Astrocyte (in vitro differentiated cells and primary cell): ENCODE measurements around the gene LILRB5. TPM values are rescaled to one million over a fixed set of nuclear protein-coding genes. Genes with fewer than 3 reads are reported as not detected.

ENCODE experiments used
- DNase-seq: peaks from one replicate; pipeline ENCODE4 v3.0.0-alpha.2; 2010; ENCODE audit warnings: low read depth
- FAIRE-seq: peaks from 2 replicates; lab custom pipeline; 2011; peaks lifted over from hg19 to GRCh38; lab: Jason Lieb, UNC
- H2AFZ ChIP-seq: 2 replicates; pipeline ENCODE4 v1.6.0; 2012; ENCODE audit warnings: low read depth, low read length, inconsistent platforms
- H3K27ac ChIP-seq: 2 replicates; pipeline ENCODE4 v1.5.1; 2011; ENCODE audit warnings: low read depth, low read length, inconsistent platforms
- H3K27me3 ChIP-seq: 2 replicates; pipeline ENCODE4 v1.6.0; 2011; ENCODE audit warnings: low read length, inconsistent platforms; ENCODE audit not compliant: insufficient read depth
- H3K36me3 ChIP-seq: 2 replicates; pipeline ENCODE4 v1.5.1; 2011; ENCODE audit warnings: low read length, inconsistent platforms; ENCODE audit not compliant: insufficient read depth
- H3K4me1 ChIP-seq: 2 replicates; pipeline ENCODE4 v1.5.1; 2011; ENCODE audit warnings: low read length, inconsistent platforms; ENCODE audit not compliant: insufficient read depth
- H3K4me2 ChIP-seq: 2 replicates; pipeline ENCODE4 v1.6.0; 2012; ENCODE audit warnings: low read length, inconsistent platforms
- H3K4me3 ChIP-seq: 2 replicates; pipeline ENCODE4 v1.5.1; 2011; ENCODE audit warnings: low read depth, mild to moderate bottlenecking, low read length, inconsistent platforms; ENCODE audit not compliant: insufficient read depth
- H3K79me2 ChIP-seq: 2 replicates; pipeline ENCODE4 v1.6.0; 2012; ENCODE audit warnings: mild to moderate bottlenecking, low read length, inconsistent platforms; ENCODE audit not compliant: insufficient read depth
- H3K9ac ChIP-seq: 2 replicates; pipeline ENCODE4 v1.6.0; 2012; ENCODE audit warnings: mild to moderate bottlenecking, low read length, inconsistent platforms
- H3K9me3 ChIP-seq: 2 replicates; pipeline ENCODE4 v1.5.1; 2012; ENCODE audit warnings: low read depth, mild to moderate bottlenecking, low read length, inconsistent platforms; ENCODE audit not compliant: insufficient read depth
- H4K20me1 ChIP-seq: 2 replicates; pipeline ENCODE4 v1.6.0; 2012; ENCODE audit warnings: low read length, inconsistent platforms; ENCODE audit not compliant: insufficient read depth
- H3K27ac Mint-ChIP-seq: one replicate; pipeline ENCODE4 v1.8.0; 2021; ENCODE audit warnings: mild to moderate bottlenecking, mixed read lengths; ENCODE audit not compliant: unreplicated experiment
- H3K27me3 Mint-ChIP-seq: one replicate; pipeline ENCODE4 v1.8.0; 2021; ENCODE audit warnings: low read depth, mixed read lengths; ENCODE audit not compliant: unreplicated experiment
- H3K36me3 Mint-ChIP-seq: one replicate; pipeline ENCODE4 v1.8.0; 2021; ENCODE audit warnings: low read depth, mixed read lengths; ENCODE audit not compliant: unreplicated experiment
- H3K4me1 Mint-ChIP-seq: one replicate; pipeline ENCODE4 v1.8.0; 2021; ENCODE audit warnings: low read depth, mixed read lengths; ENCODE audit not compliant: unreplicated experiment
- H3K4me3 Mint-ChIP-seq: one replicate; pipeline ENCODE4 v1.8.0; 2021; ENCODE audit warnings: mild to moderate bottlenecking, moderate library complexity, mixed read lengths; ENCODE audit not compliant: unreplicated experiment
- H3K9me3 Mint-ChIP-seq: one replicate; pipeline ENCODE4 v1.8.0; 2021; ENCODE audit warnings: mild to moderate bottlenecking, mixed read lengths; ENCODE audit not compliant: unreplicated experiment
- EZH2 ChIP-seq: IDR thresholded peaks from 2 replicates; pipeline ENCODE4 v1.6.1; 2012; ENCODE audit warnings: mild to moderate bottlenecking, low read length, inconsistent platforms; ENCODE audit not compliant: insufficient read depth
- total RNA-seq: library from RNA; stranded (reverse); gene quantifications from 2 replicates; pipeline ENCODE4 v1.2.1, GENCODE V29; 2021
- TF ChIP-seq, protein P1 (sequence below): IDR thresholded peaks from 2 replicates; pipeline ENCODE4 v1.5.1; 2011; ENCODE audit warnings: low read depth, mild to moderate bottlenecking, inconsistent platforms, low read length, moderate library complexity; ENCODE audit not compliant: insufficient read depth

Gene LILRB5
- total RNA-seq, 1 donor from 2014 or later = not detected

DNA sequence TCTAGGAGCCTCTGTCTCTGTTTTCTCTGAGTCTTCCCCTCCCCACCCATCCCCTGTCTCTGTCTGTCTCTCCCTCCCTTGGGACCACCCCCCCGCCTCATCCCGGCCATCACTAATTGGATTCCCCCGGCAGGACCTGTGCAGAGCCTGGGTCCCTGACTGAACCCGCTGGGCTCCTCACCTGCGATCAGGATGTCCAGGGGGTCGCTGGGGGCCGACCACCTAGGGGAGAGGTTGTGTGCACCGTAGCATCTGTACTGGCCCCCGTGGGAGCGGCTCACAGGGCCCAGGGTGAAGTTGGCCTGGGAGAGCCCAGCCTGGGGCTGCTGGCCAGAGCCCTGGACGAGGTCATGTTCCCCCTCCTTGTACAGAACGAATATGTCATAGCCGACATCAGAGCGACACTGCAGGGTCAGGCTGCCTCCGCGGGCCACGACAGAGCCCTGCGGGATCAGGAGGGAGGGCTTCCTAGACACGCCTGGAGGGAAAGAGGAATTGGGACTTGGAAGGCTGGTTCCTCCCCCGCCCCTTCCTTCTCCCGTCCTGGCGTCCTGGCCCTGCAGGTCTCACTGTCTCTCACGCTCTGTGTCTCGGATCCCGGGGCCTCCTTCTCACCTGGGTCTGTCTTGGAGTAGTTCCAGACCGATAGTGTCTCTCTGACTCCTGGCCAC, 1.8 kb downstream of the LILRB5 start:
- H3K4me3 ChIP-seq = no peak overlapping the region
- TF ChIP-seq, protein P1, sequence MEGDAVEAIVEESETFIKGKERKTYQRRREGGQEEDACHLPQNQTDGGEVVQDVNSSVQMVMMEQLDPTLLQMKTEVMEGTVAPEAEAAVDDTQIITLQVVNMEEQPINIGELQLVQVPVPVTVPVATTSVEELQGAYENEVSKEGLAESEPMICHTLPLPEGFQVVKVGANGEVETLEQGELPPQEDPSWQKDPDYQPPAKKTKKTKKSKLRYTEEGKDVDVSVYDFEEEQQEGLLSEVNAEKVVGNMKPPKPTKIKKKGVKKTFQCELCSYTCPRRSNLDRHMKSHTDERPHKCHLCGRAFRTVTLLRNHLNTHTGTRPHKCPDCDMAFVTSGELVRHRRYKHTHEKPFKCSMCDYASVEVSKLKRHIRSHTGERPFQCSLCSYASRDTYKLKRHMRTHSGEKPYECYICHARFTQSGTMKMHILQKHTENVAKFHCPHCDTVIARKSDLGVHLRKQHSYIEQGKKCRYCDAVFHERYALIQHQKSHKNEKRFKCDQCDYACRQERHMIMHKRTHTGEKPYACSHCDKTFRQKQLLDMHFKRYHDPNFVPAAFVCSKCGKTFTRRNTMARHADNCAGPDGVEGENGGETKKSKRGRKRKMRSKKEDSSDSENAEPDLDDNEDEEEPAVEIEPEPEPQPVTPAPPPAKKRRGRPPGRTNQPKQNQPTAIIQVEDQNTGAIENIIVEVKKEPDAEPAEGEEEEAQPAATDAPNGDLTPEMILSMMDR = no peak
- no peak for TF ChIP-seq EZH2
- H3K79me2 ChIP-seq = no peaks in the 10 kb centered on the region
- peaks cover 36% of the 10 kb centered on the region for H3K27me3 Mint-ChIP-seq
- H3K36me3 ChIP-seq = no peaks in the 10 kb centered on the region
- DNase-seq = no peak
- no peak overlapping the region for H2AFZ ChIP-seq
- peaks cover 3% of the 10 kb centered on the region for H3K36me3 Mint-ChIP-seq
- no peak overlapping the region for H3K27ac Mint-ChIP-seq
- no peak overlapping the region for H3K4me3 Mint-ChIP-seq
- no peaks in the 10 kb centered on the region for H3K9me3 ChIP-seq
- H3K27ac ChIP-seq = no peak overlapping the region
- H3K4me1 ChIP-seq = no peaks in the 10 kb centered on the region
- no peak overlapping the region for H3K9ac ChIP-seq
- H3K27me3 ChIP-seq = no peaks in the 10 kb centered on the region
- H3K9me3 Mint-ChIP-seq = no peaks in the 10 kb centered on the region
- FAIRE-seq = no peak
- H3K4me1 Mint-ChIP-seq = no peaks in the 10 kb centered on the region
- H4K20me1 ChIP-seq = no peaks in the 10 kb centered on the region
- H3K4me2 ChIP-seq = no peak overlapping the region

DNA sequence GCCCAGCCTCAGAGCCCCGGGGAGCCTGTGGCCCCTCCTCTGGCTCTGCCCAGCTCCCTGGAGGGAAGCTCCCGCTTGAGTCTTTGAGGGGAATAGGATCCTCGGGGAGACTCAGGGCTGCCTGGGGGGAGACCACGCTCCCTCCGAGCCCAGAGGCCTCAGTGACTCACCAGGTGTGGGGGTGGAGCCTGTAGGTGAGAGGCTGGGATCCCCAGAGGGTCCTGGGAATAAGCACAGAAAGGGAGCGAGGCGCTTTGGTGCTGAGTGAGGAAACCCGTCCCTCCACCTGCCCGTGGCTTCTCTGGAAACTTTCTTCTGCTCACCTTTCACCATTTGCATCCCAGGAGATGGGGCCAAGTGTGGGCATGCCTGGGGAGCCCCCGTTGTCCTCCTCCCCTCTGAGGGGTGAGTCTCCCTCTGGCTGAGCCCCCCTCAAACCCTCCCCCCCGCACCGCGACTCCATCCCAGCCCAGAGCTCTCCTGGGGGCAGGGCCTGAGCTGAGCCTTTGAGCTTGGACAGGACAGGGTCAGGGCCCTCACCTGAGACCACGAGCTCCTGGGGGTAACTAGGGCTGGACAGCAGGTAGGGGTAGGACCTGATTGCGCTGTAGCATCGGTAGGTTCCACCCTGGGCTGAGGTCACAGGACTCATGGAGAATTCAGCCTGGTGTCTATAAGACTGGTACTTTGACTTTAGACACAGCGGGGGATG, 2.7 kb downstream of the LILRB5 start:
- Histone ChIP-seq H3K79me2 (no peaks in the 10 kb centered on the region), H3K4me3 (no peak overlapping the region), H3K9ac (no peak overlapping the region), H3K36me3 (no peaks in the 10 kb centered on the region), H3K4me1 (no peaks in the 10 kb centered on the region), H3K4me2 (no peak overlapping the region), H4K20me1 (no peaks in the 10 kb centered on the region), H2AFZ (no peak overlapping the region), H3K27ac (no peak overlapping the region), H3K9me3 (no peaks in the 10 kb centered on the region), H3K27me3 (no peaks in the 10 kb centered on the region)
- Mint-ChIP-seq H3K27ac (no peak overlapping the region), H3K4me1 (no peaks in the 10 kb centered on the region), H3K4me3 (no peak overlapping the region), H3K36me3 (peaks cover 3% of the 10 kb centered on the region), H3K27me3 (peaks cover 34% of the 10 kb centered on the region), H3K9me3 (no peaks in the 10 kb centered on the region)
- no peak for TF ChIP-seq EZH2
- TF ChIP-seq, protein P1 = no peak
- FAIRE-seq (no peak), DNase-seq (no peak)
